ENCODE measurements around the gene CALCB.
A peak's percentile ranks its signal among the peaks of the same experiment; 100 is the strongest.

The CALCB gene

GRCh38 chr11:15115686-15116085 lies 42.3 kb downstream of the CALCB start:
- no peaks in the 10 kb centered on the region for H3K27me3 ChIP-seq
- H3K36me3 ChIP-seq: no peaks in the 10 kb centered on the region
- H4K20me1 ChIP-seq: no peaks in the 10 kb centered on the region
- H3K9me3 ChIP-seq: no peaks in the 10 kb centered on the region
- H3K4me1 ChIP-seq: peaks cover 90% of the 10 kb centered on the region
- TF ChIP-seq Cebpa-rat (IDR thresholded peaks at IDR 0.05): no peak
- no peak overlapping the region for H3K4me3 ChIP-seq
- no peak overlapping the region for H3K9ac ChIP-seq
- H3K27ac ChIP-seq: no peak overlapping the region; the same call in 1 of the 2 replicates
- H3K4me2 ChIP-seq: peak overlapping the region; percentile 97

GRCh38 chr11:15117751-15118150 lies 44.4 kb downstream of the CALCB start:
- no peaks in the 10 kb centered on the region for H3K36me3 ChIP-seq
- H3K4me3 ChIP-seq: no peak overlapping the region
- H3K9ac ChIP-seq: no peak overlapping the region
- 0 out of 2 replicates have a peak overlapping the region, but pooled peaks have one; percentile 37 for H3K27ac ChIP-seq
- TF ChIP-seq Cebpa-rat (IDR thresholded peaks at IDR 0.05): no peak
- peak overlapping the region; percentile 60 for H3K4me2 ChIP-seq
- no peaks in the 10 kb centered on the region for H3K9me3 ChIP-seq
- no peaks in the 10 kb centered on the region for H4K20me1 ChIP-seq
- H3K4me1 ChIP-seq: peaks cover 70% of the 10 kb centered on the region
- no peaks in the 10 kb centered on the region for H3K27me3 ChIP-seq

- peak overlapping the region; percentile 60 for H3K4me2 ChIP-seq
- H3K27me3 ChIP-seq: no peaks in the 10 kb centered on the region
- no peak overlapping the region for H3K4me3 ChIP-seq
- no peak for TF ChIP-seq Cebpa-rat (IDR thresholded peaks at IDR 0.05)
- H3K36me3 ChIP-seq: no peaks in the 10 kb centered on the region
- H3K9me3 ChIP-seq: no peaks in the 10 kb centered on the region
- H3K9ac ChIP-seq: no peak overlapping the region
- H3K27ac ChIP-seq: peak overlapping the region; percentile 37
- peaks cover 63% of the 10 kb centered on the region for H3K4me1 ChIP-seq
- no peaks in the 10 kb centered on the region for H4K20me1 ChIP-seq
Measured at GRCh38 chr11:15118431-15118830, 45.0 kb downstream of the CALCB start.

DNA sequence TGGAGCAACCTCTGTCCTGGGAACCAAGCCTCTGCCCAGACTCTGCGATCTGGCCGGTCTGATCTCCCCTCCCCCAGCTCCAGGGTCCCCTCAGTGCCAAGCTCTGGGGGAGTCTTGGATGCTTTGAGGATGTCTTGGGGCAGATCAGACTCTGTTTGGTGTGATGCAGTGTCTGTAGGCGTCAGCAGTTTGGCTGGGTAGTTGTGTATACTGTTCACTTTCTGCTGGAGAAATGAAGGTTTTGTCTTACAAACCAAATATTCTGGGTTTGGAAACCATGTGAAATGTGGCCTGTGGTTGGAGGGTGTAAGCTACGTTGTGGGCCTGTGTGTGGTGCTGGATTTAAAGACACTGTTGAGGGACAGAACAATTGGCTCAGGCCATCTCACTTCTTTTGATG lies 46.0 kb downstream of the CALCB start:
- H3K27ac ChIP-seq: peak overlapping the region; percentile 37; the same call in 1 of the 2 replicates
- no peak overlapping the region for H3K4me3 ChIP-seq

GRCh38 chr11:15119826-15120225 lies 46.4 kb downstream of the CALCB start:
- Histone ChIP-seq H3K9me3 (no peaks in the 10 kb centered on the region), H3K27ac (no peak overlapping the region), H3K4me3 (no peak overlapping the region), H3K9ac (no peak overlapping the region), H3K4me2 (no peak overlapping the region), H3K27me3 (no peaks in the 10 kb centered on the region), H4K20me1 (no peaks in the 10 kb centered on the region), H3K36me3 (no peaks in the 10 kb centered on the region), H3K4me1 (peaks cover 50% of the 10 kb centered on the region)
- no peak for TF ChIP-seq Cebpa-rat (IDR thresholded peaks at IDR 0.05)

More for the DNA sequence above, 46.0 kb downstream of the CALCB start:
- TF ChIP-seq Cebpa-rat (IDR thresholded peaks at IDR 0.05): no peak
- Histone ChIP-seq H3K9ac (no peak overlapping the region), H3K27me3 (no peaks in the 10 kb centered on the region), H3K4me1 (peaks cover 54% of the 10 kb centered on the region), H3K4me2 (peak overlapping the region; percentile 60), H4K20me1 (no peaks in the 10 kb centered on the region), H3K9me3 (no peaks in the 10 kb centered on the region), H3K36me3 (no peaks in the 10 kb centered on the region)

- Histone ChIP-seq H3K4me3 (no peak overlapping the region), H3K9me3 (no peaks in the 10 kb centered on the region), H3K27ac (no peak overlapping the region), H3K4me2 (no peak overlapping the region), H3K36me3 (no peaks in the 10 kb centered on the region), H3K9ac (no peak overlapping the region), H3K4me1 (peaks cover 14% of the 10 kb centered on the region), H3K27me3 (no peaks in the 10 kb centered on the region), H4K20me1 (no peaks in the 10 kb centered on the region)
- TF ChIP-seq Cebpa-rat (IDR thresholded peaks at IDR 0.05): no peak
Measured at GRCh38 chr11:15123849-15124248, 50.5 kb downstream of the CALCB start.

DNA sequence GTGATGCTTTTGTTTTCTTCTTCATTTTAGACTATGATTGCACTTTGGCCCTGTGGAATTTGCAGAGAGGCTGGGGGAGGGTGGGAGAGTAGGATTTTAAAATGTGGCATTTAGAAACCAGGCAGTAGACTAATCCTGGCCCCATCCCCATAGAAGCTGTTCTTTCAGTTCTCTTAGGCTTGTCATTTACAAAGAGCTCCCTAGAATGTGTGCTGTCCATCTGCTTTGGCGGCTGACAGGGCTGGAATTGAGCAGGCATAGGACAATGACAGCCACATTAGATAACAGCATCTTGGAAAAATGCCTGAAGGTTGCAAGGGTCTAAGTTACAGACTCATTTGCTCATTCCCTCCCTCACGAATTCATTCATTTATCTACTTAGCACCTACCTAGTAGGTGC lies 51.1 kb downstream of the CALCB start:
- Histone ChIP-seq H3K27me3 (no peaks in the 10 kb centered on the region), H3K4me3 (no peak overlapping the region), H3K9me3 (no peaks in the 10 kb centered on the region), H3K36me3 (no peaks in the 10 kb centered on the region), H3K27ac (no peak overlapping the region), H3K4me1 (peaks cover 8% of the 10 kb centered on the region), H3K4me2 (no peak overlapping the region), H3K9ac (no peak overlapping the region), H4K20me1 (no peaks in the 10 kb centered on the region)
- no peak for TF ChIP-seq Cebpa-rat (IDR thresholded peaks at IDR 0.05)

- Histone ChIP-seq H3K4me1 (no peaks in the 10 kb centered on the region), H3K4me2 (no peak overlapping the region), H3K9ac (no peak overlapping the region), H3K27ac (no peak overlapping the region), H3K9me3 (no peaks in the 10 kb centered on the region), H3K36me3 (no peaks in the 10 kb centered on the region), H4K20me1 (no peaks in the 10 kb centered on the region), H3K4me3 (no peak overlapping the region), H3K27me3 (no peaks in the 10 kb centered on the region)
- no peak for TF ChIP-seq Cebpa-rat (IDR thresholded peaks at IDR 0.05)
Measured at GRCh38 chr11:15127341-15127740, 53.9 kb downstream of the CALCB start.
